PC-3 (cell line): ENCODE measurements around the gene SKOR1.

ENCODE experiments used
- CTCF ChIP-seq: fragments of 300-600 bp; sonication (generic); conservative IDR thresholded peaks from 2 replicates; pipeline ENCODE4 v1.5.1; 2017; ENCODE audit warnings: antibody characterized with exemption, low read depth, mild to moderate bottlenecking, low read length
- EZH2 ChIP-seq: fragments of 300-600 bp; sonication (generic); IDR thresholded peaks from one replicate; pipeline ENCODE4 v1.6.1; 2017; ENCODE audit warnings: antibody characterized with exemption, mild to moderate bottlenecking, low read length; ENCODE audit not compliant: unreplicated experiment
- EZH2phosphoT487 ChIP-seq: fragments of 300-600 bp; sonication (generic); IDR thresholded peaks from 2 replicates; pipeline ENCODE4 v1.6.1; 2018; ENCODE audit warnings: mild to moderate bottlenecking, antibody characterized with exemption, low read length, borderline replicate concordance

DNA sequence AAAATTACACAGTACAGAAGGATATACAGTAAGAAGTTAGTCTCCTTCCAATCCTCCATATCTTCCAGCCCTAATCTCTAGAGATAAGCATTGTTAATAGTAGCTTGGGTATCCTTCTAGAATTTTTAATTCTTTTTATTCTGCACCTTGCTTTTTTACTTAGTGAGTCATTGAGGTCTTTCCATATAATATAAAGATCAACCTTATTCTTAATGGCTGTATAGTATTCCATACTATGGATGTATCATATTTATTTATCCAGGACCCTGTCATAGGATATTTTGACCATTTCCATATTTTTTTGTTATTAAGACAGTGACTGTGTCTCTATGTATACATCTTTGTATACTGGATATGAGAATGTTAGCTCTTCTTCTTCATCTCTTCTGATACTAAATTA lies 36.3 kb upstream of the SKOR1 start:
- TF ChIP-seq CTCF (no peak), EZH2phosphoT487 (no peak), EZH2 (no peak)
